HepG2 (cell line): ENCODE results near the gene C5orf58. TPM values are rescaled to one million over a fixed set of nuclear protein-coding genes. Genes with fewer than 3 reads are reported as not detected.

Experiments used
- ATAC-seq: fragments of 200-7000 bp; cut with Tn5 transposase; 3 replicates; pipeline ENCODE4 v1.9.1; 2020; ENCODE audit warnings: mild to moderate bottlenecking, moderate library complexity
- BruUV-seq: library from RNA; stranded (reverse); fragments of 400-500 nt; replicated peaks from 2 replicates; lab custom pipeline; 2021; lab: Mats Ljungman, UMichigan
- CTCF ChIA-PET: fragments of 300-600 bp; formaldehyde crosslinking; extraction: SDS; loops from one replicate; lab custom pipeline; 2021; ENCODE audit warnings: low total read pairs, inconsistent platforms, low intra/inter-chr PET ratio; lab: Yijun Ruan, JAX
- POLR2A ChIA-PET: fragments of 350-600 bp; sonication (Branson Sonifier 250); formaldehyde crosslinking; loops from one replicate; lab custom pipeline; 2020; ENCODE audit warnings: antibody characterized with exemption, inconsistent platforms; lab: Yijun Ruan, JAX
- DNase-seq: peaks from one replicate; pipeline ENCODE4 v3.0.0-alpha.2; 2015; ENCODE audit warnings: low spot score
- FAIRE-seq: peaks from 3 replicates; lab custom pipeline; 2011; peaks lifted over from hg19 to GRCh38; lab: Jason Lieb, UNC
- H2AFZ ChIP-seq: one replicate; pipeline ENCODE4 v1.6.1; 2011; ENCODE audit warnings: low read length, inconsistent platforms
- H3K27ac ChIP-seq: fragments of 300-600 bp; 3 replicates; pipeline ENCODE4 v1.8.0; 2011; ENCODE audit warnings: mixed run types, mild to moderate bottlenecking, mixed read lengths, low read length, inconsistent platforms; ENCODE audit not compliant: insufficient read depth; ENCODE audit errors: extremely low read length
- H3K27me3 ChIP-seq, 2 experiments: fragments of 200-600 bp in 1 of 2; 2 replicates in 1 of 2; 3 replicates in 1 of 2; pipeline versions ENCODE4 v1.6.0 to v1.8.0; 2011; ENCODE audit warnings: low read length in 2 of 2, mild to moderate bottlenecking in 2 of 2, moderate library complexity in 2 of 2, inconsistent platforms in 1 of 2; ENCODE audit not compliant: insufficient read depth in 2 of 2, control insufficient read depth in 1 of 2
- H3K36me3 ChIP-seq, 2 experiments: fragments of 200-600 bp in 1 of 2; replicated peaks in 1 of 2; 2 replicates in 1 of 2; 3 replicates in 1 of 2; pipeline versions ENCODE4 v1.5.1 to v1.8.0; 2011; ENCODE audit warnings: low read length in 2 of 2, inconsistent platforms in 1 of 2; ENCODE audit not compliant: insufficient read depth in 2 of 2, control insufficient read depth in 1 of 2
- H3K4me1 ChIP-seq: 2 replicates; pipeline ENCODE4 v1.5.1; 2012; ENCODE audit warnings: low read length, inconsistent platforms; ENCODE audit not compliant: insufficient read depth
- H3K4me2 ChIP-seq: 2 replicates; pipeline ENCODE4 v1.6.0; 2011; ENCODE audit warnings: low read depth, low read length, inconsistent platforms
- H3K4me3 ChIP-seq, 3 experiments: fragments of 200-600 bp in 1 of 3; sonication (generic), shearing (Covaris generic) in 1 of 3; replicated peaks in 1 of 3; 2 replicates each; pipeline ENCODE4 v1.5.1; 2011 to 2016; ENCODE audit warnings: low read length in 3 of 3, inconsistent platforms in 2 of 3, low read depth in 2 of 3, mild to moderate bottlenecking in 2 of 3, control low read depth in 1 of 3, mixed read lengths in 1 of 3; ENCODE audit not compliant: insufficient read depth in 1 of 3
- H3K79me2 ChIP-seq: one replicate; pipeline ENCODE4 v1.6.1; 2011; ENCODE audit warnings: low read length, inconsistent platforms; ENCODE audit not compliant: insufficient read depth
- H3K9ac ChIP-seq: 2 replicates; pipeline ENCODE4 v1.6.0; 2011; ENCODE audit warnings: mild to moderate bottlenecking, low read depth, low read length, inconsistent platforms; ENCODE audit not compliant: insufficient read depth
- H3K9me3 ChIP-seq: 2 replicates; pipeline ENCODE4 v1.5.1; 2012; ENCODE audit warnings: mild to moderate bottlenecking, low read length
- H4K20me1 ChIP-seq: 2 replicates; pipeline ENCODE4 v1.6.0; 2011; ENCODE audit warnings: inconsistent platforms, mild to moderate bottlenecking, low read length, moderate library complexity; ENCODE audit not compliant: insufficient read depth
- ATF1 ChIP-seq: IDR thresholded peaks from 2 replicates; pipeline ENCODE4 v1.6.1; 2016; ENCODE audit warnings: mild to moderate bottlenecking, control low read depth
- CENPT ChIP-seq: sonication (generic); formaldehyde crosslinking; IDR thresholded peaks from 2 replicates; pipeline ENCODE4 v1.8.0; 2022; ENCODE audit warnings: low read depth, mild to moderate bottlenecking, moderate library complexity, missing genetic modification reagents
- ELF4 ChIP-seq: sonication (generic); formaldehyde crosslinking; IDR thresholded peaks from 2 replicates; pipeline ENCODE4 v1.5.0; 2020; ENCODE audit warnings: missing genetic modification reagents, mild to moderate bottlenecking, moderate library complexity, borderline replicate concordance
- HDAC2 ChIP-seq: sonication (generic); formaldehyde crosslinking; IDR thresholded peaks from 2 replicates; pipeline ENCODE4 v1.4.0; 2020; ENCODE audit warnings: missing genetic modification reagents
- HES4 ChIP-seq: sonication (generic); formaldehyde crosslinking; IDR thresholded peaks from 2 replicates; pipeline ENCODE4 v1.9.0; 2021; ENCODE audit warnings: mild to moderate bottlenecking, missing genetic modification reagents, borderline replicate concordance
- MTF1 ChIP-seq: sonication (generic); formaldehyde crosslinking; IDR thresholded peaks from 2 replicates; pipeline ENCODE4 v1.5.0; 2020; ENCODE audit warnings: missing genetic modification reagents
- MXD4 ChIP-seq: IDR thresholded peaks from 2 replicates; pipeline ENCODE4 v1.6.1; 2016; ENCODE audit warnings: mild to moderate bottlenecking, missing biosample characterization, missing genetic modification reagents
- NR3C1 ChIP-seq: sonication (generic); formaldehyde crosslinking; IDR thresholded peaks from 2 replicates; pipeline ENCODE4 v1.4.0; 2020; ENCODE audit warnings: missing genetic modification reagents
- RARG ChIP-seq: sonication (generic); formaldehyde crosslinking; IDR thresholded peaks from 2 replicates; pipeline ENCODE4 v1.4.0; 2020; ENCODE audit warnings: low read depth, mild to moderate bottlenecking, missing genetic modification reagents
- RNF2 ChIP-seq: fragments of 450-650 bp; conservative IDR thresholded peaks from 2 replicates; pipeline ENCODE4 v1.6.1; 2016; ENCODE audit warnings: low read depth
- TRIM24 ChIP-seq: sonication (generic); formaldehyde crosslinking; IDR thresholded peaks from 2 replicates; pipeline ENCODE4 v1.8.0; 2022; ENCODE audit warnings: mild to moderate bottlenecking, missing genetic modification reagents
- ZBTB1 ChIP-seq: sonication (generic); formaldehyde crosslinking; IDR thresholded peaks from 2 replicates; pipeline ENCODE4 v1.4.0; 2020; ENCODE audit warnings: missing genetic modification reagents, borderline replicate concordance
- ZC3H13 ChIP-seq: sonication (generic); formaldehyde crosslinking; IDR thresholded peaks from 2 replicates; pipeline ENCODE4 v1.8.1; 2023; ENCODE audit warnings: mild to moderate bottlenecking, missing genetic modification reagents, moderate library complexity
- ZNF180 ChIP-seq: sonication (generic); formaldehyde crosslinking; IDR thresholded peaks from 2 replicates; pipeline ENCODE4 v1.4.0; 2020; ENCODE audit warnings: low read depth, missing genetic modification reagents, borderline replicate concordance
- ZNF510 ChIP-seq: sonication (generic); formaldehyde crosslinking; IDR thresholded peaks from 2 replicates; pipeline ENCODE4 v1.4.0; 2020; ENCODE audit warnings: low read depth, mild to moderate bottlenecking, missing genetic modification reagents
- ZNF644 ChIP-seq: IDR thresholded peaks from 2 replicates; pipeline ENCODE4 v1.6.1; 2016; ENCODE audit warnings: low read depth
- WGBS: methylation state at CpG from one replicate; pipeline ENCODE4 v1.1.6; 2017; ENCODE audit warnings: low lambda C conversion rate; 5-methylcytosine and 5-hydroxymethylcytosine counted together
- in situ Hi-C: cut with HindIII; loops from 2 replicates; pipeline ENCODE4 v1.10.0; 2017; ENCODE audit warnings: low pct_unique_long_range_greater_than_20kb; ENCODE audit not compliant: extremely low pct_ligation_motif_present
- intact Hi-C: fragments of 100-400 bp; cut with micrococcal nuclease; formaldehyde crosslinking; loops from one replicate; pipeline ENCODE4 v1.10.0; 2022; ENCODE audit not compliant: unreplicated experiment
- polyA plus RNA-seq, 8 experiments: library from polyadenylated mRNA; depleted of rRNA in 3 of 8; stranded (reverse) in 7 of 8; unstranded in 1 of 8; fragments of >200 nt; fragmentation: Illumina TruSeq in 4 of 8; extraction: Trizol in 4 of 8; gene quantifications; 2 replicates each; pipeline versions ENCODE4 v1.2.1 to v1.2.3, GENCODE V29; 2011 to 2016; ENCODE audit warnings: low read depth in 4 of 8, missing spikeins in 1 of 8, mixed read lengths in 1 of 8; ENCODE audit not compliant: insufficient read depth in 1 of 8
- total RNA-seq, 5 experiments: library from RNA; depleted of rRNA; stranded (reverse); fragments of >200 nt; fragmentation: Illumina TruSeq; extraction: Trizol; gene quantifications; 2 replicates each; pipeline ENCODE4 v1.2.3, GENCODE V29; 2016; ENCODE audit warnings: low read depth in 1 of 5
- TF ChIP-seq, protein P1 (sequence below): sonication (generic); formaldehyde crosslinking; IDR thresholded peaks from 2 replicates; pipeline ENCODE4 v1.4.0; 2020; ENCODE audit warnings: missing genetic modification reagents, low read depth, mild to moderate bottlenecking, borderline replicate concordance
- TF ChIP-seq, protein P2 (sequence below): fragments of 450-650 bp; IDR thresholded peaks from 2 replicates; pipeline ENCODE4 v1.6.1; 2016
- TF ChIP-seq, protein P3 (sequence below): sonication (generic); formaldehyde crosslinking; IDR thresholded peaks from 2 replicates; pipeline ENCODE4 v1.5.0; 2020; ENCODE audit warnings: missing genetic modification reagents
- TF ChIP-seq, protein P4 (sequence below): sonication (generic); formaldehyde crosslinking; conservative IDR thresholded peaks from 2 replicates; pipeline ENCODE4 v1.8.0; 2022; ENCODE audit warnings: low read depth, missing genetic modification reagents

Gene C5orf58
- total and polyA plus RNA-seq, 2 of the 13 experiments (the other 11 are each of a cell fraction or from before 2014, with no cell fraction given) = not detected

DNA sequence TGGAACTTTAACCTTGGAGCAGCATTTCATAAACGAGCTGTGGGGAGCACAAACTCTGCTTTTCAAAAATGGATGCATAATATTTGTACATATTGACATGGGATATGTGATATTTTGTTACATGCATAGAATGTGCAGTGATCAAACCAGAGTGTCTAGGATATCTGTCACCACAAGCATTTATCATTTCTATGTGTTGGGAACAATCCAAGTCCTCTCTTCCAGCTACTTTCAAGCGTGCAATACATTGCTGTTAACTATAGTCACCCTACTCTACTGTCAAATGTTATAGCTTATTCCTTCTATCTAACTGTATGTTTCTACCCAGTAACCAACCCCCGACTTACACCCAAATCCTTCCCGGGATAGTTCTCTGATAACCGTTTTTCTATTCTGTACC is 15.0 kb upstream of the C5orf58 start:
- Histone ChIP-seq H2AFZ (no peak overlapping the region), H3K9ac (no peak overlapping the region), H4K20me1 (no peaks in the 10 kb centered on the region), H3K27me3 (no peaks in the 10 kb centered on the region), H3K36me3 (no peaks in the 10 kb centered on the region), H3K4me1 (no peaks in the 10 kb centered on the region), H3K79me2 (no peaks in the 10 kb centered on the region), H3K4me2 (no peak overlapping the region), H3K9me3 (no peaks in the 10 kb centered on the region), H3K27ac (no peak overlapping the region), H3K4me3 (no peak overlapping the region)
- no TSS peak for BruUV-seq
- TF ChIP-seq HES4 (CRISPR knock-in tag) (no peak), MXD4 (CRISPR knock-in tag) (no peak), MTF1 (CRISPR knock-in tag) (no peak), TRIM24 (CRISPR knock-in tag) (no peak), NR3C1 (no peak), ZBTB1 (CRISPR knock-in tag) (no peak), ZNF180 (CRISPR knock-in tag) (no peak), ATF1 (CRISPR knock-in tag) (no peak), CENPT (CRISPR knock-in tag) (no peak), ZC3H13 (CRISPR knock-in tag) (no peak), ZNF510 (CRISPR knock-in tag) (no peak), RNF2 (no peak), HDAC2 (CRISPR knock-in tag) (no peak), ZNF644 (CRISPR knock-in tag) (no peak), RARG (CRISPR knock-in tag) (no peak), ELF4 (CRISPR knock-in tag) (no peak)
- TF ChIP-seq, protein P1, sequence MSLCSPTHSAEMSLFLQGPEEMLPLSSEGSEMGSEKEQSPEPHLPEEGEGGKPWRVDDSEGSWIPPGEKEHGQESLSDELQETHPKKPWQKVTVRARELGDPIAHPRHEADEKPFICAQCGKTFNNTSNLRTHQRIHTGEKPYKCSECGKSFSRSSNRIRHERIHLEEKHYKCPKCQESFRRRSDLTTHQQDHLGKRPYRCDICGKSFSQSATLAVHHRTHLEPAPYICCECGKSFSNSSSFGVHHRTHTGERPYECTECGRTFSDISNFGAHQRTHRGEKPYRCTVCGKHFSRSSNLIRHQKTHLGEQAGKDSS = no peak
- TF ChIP-seq, protein P2, sequence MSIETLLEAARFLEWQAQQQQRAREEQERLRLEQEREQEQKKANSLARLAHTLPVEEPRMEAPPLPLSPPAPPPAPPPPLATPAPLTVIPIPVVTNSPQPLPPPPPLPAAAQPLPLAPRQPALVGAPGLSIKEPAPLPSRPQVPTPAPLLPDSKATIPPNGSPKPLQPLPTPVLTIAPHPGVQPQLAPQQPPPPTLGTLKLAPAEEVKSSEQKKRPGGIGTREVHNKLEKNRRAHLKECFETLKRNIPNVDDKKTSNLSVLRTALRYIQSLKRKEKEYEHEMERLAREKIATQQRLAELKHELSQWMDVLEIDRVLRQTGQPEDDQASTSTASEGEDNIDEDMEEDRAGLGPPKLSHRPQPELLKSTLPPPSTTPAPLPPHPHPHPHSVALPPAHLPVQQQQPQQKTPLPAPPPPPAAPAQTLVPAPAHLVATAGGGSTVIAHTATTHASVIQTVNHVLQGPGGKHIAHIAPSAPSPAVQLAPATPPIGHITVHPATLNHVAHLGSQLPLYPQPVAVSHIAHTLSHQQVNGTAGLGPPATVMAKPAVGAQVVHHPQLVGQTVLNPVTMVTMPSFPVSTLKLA = no peak
- TF ChIP-seq, protein P3, sequence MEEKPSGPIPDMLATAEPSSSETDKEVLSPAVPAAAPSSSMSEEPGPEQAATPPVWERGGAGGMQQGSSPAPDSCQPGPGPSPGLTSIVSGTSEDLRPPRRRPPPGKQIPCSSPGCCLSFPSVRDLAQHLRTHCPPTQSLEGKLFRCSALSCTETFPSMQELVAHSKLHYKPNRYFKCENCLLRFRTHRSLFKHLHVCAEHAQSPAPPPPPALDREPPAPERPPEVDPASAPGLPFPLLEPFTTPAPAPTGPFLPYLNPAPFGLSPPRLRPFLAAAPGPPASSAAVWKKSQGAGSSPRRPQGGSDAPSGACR (CRISPR knock-in tag) = no peak
- TF ChIP-seq, protein P4, sequence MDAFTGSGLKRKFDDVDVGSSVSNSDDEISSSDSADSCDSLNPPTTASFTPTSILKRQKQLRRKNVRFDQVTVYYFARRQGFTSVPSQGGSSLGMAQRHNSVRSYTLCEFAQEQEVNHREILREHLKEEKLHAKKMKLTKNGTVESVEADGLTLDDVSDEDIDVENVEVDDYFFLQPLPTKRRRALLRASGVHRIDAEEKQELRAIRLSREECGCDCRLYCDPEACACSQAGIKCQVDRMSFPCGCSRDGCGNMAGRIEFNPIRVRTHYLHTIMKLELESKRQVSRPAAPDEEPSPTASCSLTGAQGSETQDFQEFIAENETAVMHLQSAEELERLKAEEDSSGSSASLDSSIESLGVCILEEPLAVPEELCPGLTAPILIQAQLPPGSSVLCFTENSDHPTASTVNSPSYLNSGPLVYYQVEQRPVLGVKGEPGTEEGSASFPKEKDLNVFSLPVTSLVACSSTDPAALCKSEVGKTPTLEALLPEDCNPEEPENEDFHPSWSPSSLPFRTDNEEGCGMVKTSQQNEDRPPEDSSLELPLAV (CRISPR knock-in tag) = no peak
- in situ Hi-C loops (no loop called here), intact Hi-C loops (no loop called here)
- no peak for ATAC-seq
- POLR2A ChIA-PET = no interaction called here
- WGBS = 0% methylated on average over 5 of the region's 5 CpGs
- CTCF ChIA-PET = no interaction called here
- no peak for DNase-seq
- FAIRE-seq = no peak
